HepG2 (cell line): ENCODE measurements around the gene FKBP8. TPM values are rescaled to one million over a fixed set of nuclear protein-coding genes. Genes with fewer than 3 reads are reported as not detected.

ENCODE experiments used
- ATF1 ChIP-seq: IDR thresholded peaks from 2 replicates; pipeline ENCODE4 v1.6.1; 2016; ENCODE audit warnings: mild to moderate bottlenecking, control low read depth
- ATF7 ChIP-seq, 2 experiments: fragments of 450-650 bp in 1 of 2; sonication (generic) in 1 of 2; formaldehyde crosslinking in 1 of 2; IDR thresholded peaks; 2 replicates each; pipeline versions ENCODE4 v1.4.0 to v1.6.1; 2016 to 2020; ENCODE audit warnings: antibody characterized with exemption in 1 of 2, mild to moderate bottlenecking in 1 of 2, missing genetic modification reagents in 1 of 2
- E2F2 ChIP-seq: sonication (generic); formaldehyde crosslinking; IDR thresholded peaks from 2 replicates; pipeline ENCODE4 v1.4.0; 2020; ENCODE audit warnings: missing genetic modification reagents, borderline replicate concordance
- FOXC1 ChIP-seq: sonication (generic); formaldehyde crosslinking; IDR thresholded peaks from 2 replicates; pipeline ENCODE4 v1.8.0; 2022; ENCODE audit warnings: mild to moderate bottlenecking, missing genetic modification reagents, borderline replicate concordance
- KAT2B ChIP-seq: fragments of 150-350 bp; IDR thresholded peaks from 2 replicates; pipeline ENCODE4 v1.6.1; 2014; ENCODE audit warnings: low read depth, low read length, borderline replicate concordance
- KLF6 ChIP-seq: IDR thresholded peaks from 2 replicates; pipeline ENCODE4 v1.8.0; 2016; ENCODE audit warnings: missing biosample characterization, missing genetic modification reagents
- RARA ChIP-seq: IDR thresholded peaks from 2 replicates; pipeline ENCODE4 v1.6.1; 2016; ENCODE audit warnings: missing genetic modification reagents, missing compliant biosample characterization
- RCOR2 ChIP-seq: IDR thresholded peaks from 2 replicates; pipeline ENCODE4 v1.6.1; 2016; ENCODE audit warnings: missing biosample characterization, missing genetic modification reagents
- REST ChIP-seq, 2 experiments: IDR thresholded peaks; 2 replicates each; pipeline ENCODE4 v1.6.1; 2011 to 2012; ENCODE audit warnings: low read length in 2 of 2, borderline replicate concordance in 1 of 2, low read depth in 1 of 2, mild to moderate bottlenecking in 1 of 2, moderate library complexity in 1 of 2
- RORA ChIP-seq: sonication (generic); formaldehyde crosslinking; IDR thresholded peaks from 2 replicates; pipeline ENCODE4 v1.5.0; 2020; ENCODE audit warnings: mild to moderate bottlenecking, missing genetic modification reagents, moderate library complexity
- ZFP90 ChIP-seq: sonication (generic); formaldehyde crosslinking; IDR thresholded peaks from 2 replicates; pipeline ENCODE4 v1.8.0; 2022; ENCODE audit warnings: missing genetic modification reagents, mild to moderate bottlenecking, inconsistent platforms, borderline replicate concordance
- ZNF562 ChIP-seq: sonication (generic); formaldehyde crosslinking; IDR thresholded peaks from 2 replicates; pipeline ENCODE4 v1.8.0; 2022; ENCODE audit warnings: missing genetic modification reagents, borderline replicate concordance
- ZNF567 ChIP-seq: sonication (generic); formaldehyde crosslinking; IDR thresholded peaks from 2 replicates; pipeline ENCODE4 v1.8.1; 2023; ENCODE audit warnings: mild to moderate bottlenecking, missing genetic modification reagents, borderline replicate concordance
- ZNF570 ChIP-seq: sonication (generic); formaldehyde crosslinking; IDR thresholded peaks from 2 replicates; pipeline ENCODE4 v1.4.0; 2020; ENCODE audit warnings: mild to moderate bottlenecking, missing genetic modification reagents, borderline replicate concordance
- ZNF589 ChIP-seq: sonication (generic); formaldehyde crosslinking; conservative IDR thresholded peaks from 2 replicates; pipeline ENCODE4 v1.8.0; 2022; ENCODE audit warnings: mild to moderate bottlenecking, moderate library complexity, missing genetic modification reagents
- ZNF879 ChIP-seq: sonication (generic); formaldehyde crosslinking; IDR thresholded peaks from 2 replicates; pipeline ENCODE4 v1.8.1; 2023; ENCODE audit warnings: missing genetic modification reagents
- polyA plus RNA-seq, 8 experiments: library from polyadenylated mRNA; depleted of rRNA in 3 of 8; stranded (reverse) in 7 of 8; unstranded in 1 of 8; fragments of >200 nt; fragmentation: Illumina TruSeq in 4 of 8; extraction: Trizol in 4 of 8; gene quantifications; 2 replicates each; pipeline versions ENCODE4 v1.2.1 to v1.2.3, GENCODE V29; 2011 to 2016; ENCODE audit warnings: low read depth in 4 of 8, missing spikeins in 1 of 8, mixed read lengths in 1 of 8; ENCODE audit not compliant: insufficient read depth in 1 of 8
- total RNA-seq, 5 experiments: library from RNA; depleted of rRNA; stranded (reverse); fragments of >200 nt; fragmentation: Illumina TruSeq; extraction: Trizol; gene quantifications; 2 replicates each; pipeline ENCODE4 v1.2.3, GENCODE V29; 2016; ENCODE audit warnings: low read depth in 1 of 5
- TF ChIP-seq, protein P1 (sequence below): sonication (generic); formaldehyde crosslinking; IDR thresholded peaks from 2 replicates; pipeline ENCODE4 v1.4.0; 2020; ENCODE audit warnings: mild to moderate bottlenecking, missing genetic modification reagents
- TF ChIP-seq, protein P2 (sequence below): sonication (generic); formaldehyde crosslinking; IDR thresholded peaks from 2 replicates; pipeline ENCODE4 v1.8.1; 2022; ENCODE audit warnings: mild to moderate bottlenecking, missing genetic modification reagents

Gene FKBP8
- total and polyA plus RNA-seq, 2 of the 13 experiments (the other 11 are each of a cell fraction or from before 2014, with no cell fraction given) = 81.7 to 93.9 TPM

DNA sequence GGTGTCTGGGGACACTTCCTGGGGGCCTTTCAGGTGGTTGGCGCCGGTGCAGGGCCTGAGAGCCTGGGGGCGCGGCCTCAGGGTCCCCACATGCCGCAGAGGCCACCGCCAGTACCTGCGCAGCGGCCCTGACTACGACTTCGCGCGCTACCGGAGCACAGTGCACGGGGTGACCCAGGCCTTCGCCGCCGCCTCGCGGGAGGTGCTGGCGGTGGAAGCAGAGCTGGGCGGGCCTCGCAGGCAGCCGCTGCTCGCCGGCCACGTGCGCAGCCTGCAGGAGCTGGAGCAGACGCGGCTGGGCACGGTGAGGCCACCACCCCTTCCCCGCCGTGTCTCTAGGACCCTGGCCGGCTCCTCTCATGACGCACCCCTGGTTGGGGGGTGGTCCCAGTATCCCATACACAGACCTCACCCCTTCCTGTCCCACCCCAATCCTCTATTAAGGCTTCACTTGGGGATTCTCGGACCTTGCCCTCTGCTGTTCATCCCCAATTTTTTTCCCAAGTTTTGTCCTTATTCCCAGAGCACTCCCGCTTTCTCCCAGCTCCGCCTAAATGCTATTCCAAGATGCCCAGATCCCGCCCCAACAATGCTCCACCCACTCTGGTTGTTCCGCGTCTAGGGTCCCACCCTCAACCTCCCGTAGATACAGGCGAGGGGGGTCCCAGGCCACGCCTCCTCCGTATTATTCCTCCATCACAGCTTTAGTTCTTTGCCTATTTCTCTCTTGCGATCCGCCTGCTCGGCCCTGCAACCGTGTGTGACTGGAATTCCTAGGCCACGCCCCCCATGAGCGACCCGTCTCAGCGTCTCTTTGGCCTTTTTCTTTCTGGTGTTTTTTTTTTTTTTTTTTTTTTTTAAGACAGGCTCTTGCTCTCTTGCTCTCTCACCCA is 46.3 kb upstream of the FKBP8 start (continued):
- no peak for TF ChIP-seq RORA (CRISPR knock-in tag)
- TF ChIP-seq KLF6 = no peak; the same call in 1 of the 2 replicates
- TF ChIP-seq ZFP90 (CRISPR knock-in tag) = peak; percentile 84; the same call in 1 of the 2 replicates
- peak; percentile 78 for TF ChIP-seq ZNF567
- 0 out of 2 replicates have a peak, but pooled peaks have one; percentile 92 for TF ChIP-seq ZNF879 (CRISPR knock-in tag)
- no peak for TF ChIP-seq KAT2B
- no peak for TF ChIP-seq ZNF562 (CRISPR knock-in tag)
- no peak for TF ChIP-seq ATF1 (CRISPR knock-in tag)
- no peak for TF ChIP-seq ATF7 (IDR thresholded peaks at IDR 0.05)
- TF ChIP-seq ATF7 (CRISPR knock-in tag; IDR thresholded peaks at IDR 0.05) = no peak; the same call in 1 of the 2 replicates
- TF ChIP-seq, protein P1, sequence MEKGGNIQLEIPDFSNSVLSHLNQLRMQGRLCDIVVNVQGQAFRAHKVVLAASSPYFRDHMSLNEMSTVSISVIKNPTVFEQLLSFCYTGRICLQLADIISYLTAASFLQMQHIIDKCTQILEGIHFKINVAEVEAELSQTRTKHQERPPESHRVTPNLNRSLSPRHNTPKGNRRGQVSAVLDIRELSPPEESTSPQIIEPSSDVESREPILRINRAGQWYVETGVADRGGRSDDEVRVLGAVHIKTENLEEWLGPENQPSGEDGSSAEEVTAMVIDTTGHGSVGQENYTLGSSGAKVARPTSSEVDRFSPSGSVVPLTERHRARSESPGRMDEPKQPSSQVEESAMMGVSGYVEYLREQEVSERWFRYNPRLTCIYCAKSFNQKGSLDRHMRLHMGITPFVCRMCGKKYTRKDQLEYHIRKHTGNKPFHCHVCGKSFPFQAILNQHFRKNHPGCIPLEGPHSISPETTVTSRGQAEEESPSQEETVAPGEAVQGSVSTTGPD (CRISPR knock-in tag) = no peak
- TF ChIP-seq ZNF570 (CRISPR knock-in tag) = no peak
- no peak for TF ChIP-seq ZNF589 (CRISPR knock-in tag)
- TF ChIP-seq FOXC1 (CRISPR knock-in tag) = peak; percentile 94
- TF ChIP-seq, protein P2, sequence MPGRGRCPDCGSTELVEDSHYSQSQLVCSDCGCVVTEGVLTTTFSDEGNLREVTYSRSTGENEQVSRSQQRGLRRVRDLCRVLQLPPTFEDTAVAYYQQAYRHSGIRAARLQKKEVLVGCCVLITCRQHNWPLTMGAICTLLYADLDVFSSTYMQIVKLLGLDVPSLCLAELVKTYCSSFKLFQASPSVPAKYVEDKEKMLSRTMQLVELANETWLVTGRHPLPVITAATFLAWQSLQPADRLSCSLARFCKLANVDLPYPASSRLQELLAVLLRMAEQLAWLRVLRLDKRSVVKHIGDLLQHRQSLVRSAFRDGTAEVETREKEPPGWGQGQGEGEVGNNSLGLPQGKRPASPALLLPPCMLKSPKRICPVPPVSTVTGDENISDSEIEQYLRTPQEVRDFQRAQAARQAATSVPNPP (CRISPR knock-in tag) = peak; percentile 68
- TF ChIP-seq REST (IDR thresholded peaks at IDR 0.05; ENCODE audit: borderline replicate concordance in 1 of 2, low read depth in 1 of 2, low read length in 2 of 2) = 0 out of 4 replicates have a peak, but pooled peaks of 1 of the 2 experiments have one; percentile 15
- peak; percentile 26; the same call in 1 of the 2 replicates for TF ChIP-seq RARA (CRISPR knock-in tag)
- no peak; the same call in 1 of the 2 replicates for TF ChIP-seq E2F2 (CRISPR knock-in tag)
- no peak for TF ChIP-seq RCOR2 (CRISPR knock-in tag)
